HFF-Myc (cell line): Measurements from ENCODE around the gene ANKS1B.

Experiments
- DNase-seq: peaks from one replicate; pipeline ENCODE4 v3.0.0-alpha.2; 2011; ENCODE audit warnings: low read depth; ENCODE audit errors: extremely low read depth
- H3K4me3 ChIP-seq: replicated peaks from 2 replicates; pipeline ENCODE4 v1.5.1; 2011; ENCODE audit warnings: low read depth, mild to moderate bottlenecking, control low read depth, low read length
- CTCF ChIP-seq: IDR thresholded peaks from 2 replicates; pipeline ENCODE4 v1.5.1; 2012; ENCODE audit warnings: mild to moderate bottlenecking, low read depth, low read length, control low read depth; ENCODE audit errors: missing control alignments

ANKS1B gene

GRCh38 chr12:98797200-98797599 is 1187.5 kb downstream of the ANKS1B start:
- H3K4me3 ChIP-seq, result no peak overlapping the region
- no peak for TF ChIP-seq CTCF
- DNase-seq, result no peak

DNA sequence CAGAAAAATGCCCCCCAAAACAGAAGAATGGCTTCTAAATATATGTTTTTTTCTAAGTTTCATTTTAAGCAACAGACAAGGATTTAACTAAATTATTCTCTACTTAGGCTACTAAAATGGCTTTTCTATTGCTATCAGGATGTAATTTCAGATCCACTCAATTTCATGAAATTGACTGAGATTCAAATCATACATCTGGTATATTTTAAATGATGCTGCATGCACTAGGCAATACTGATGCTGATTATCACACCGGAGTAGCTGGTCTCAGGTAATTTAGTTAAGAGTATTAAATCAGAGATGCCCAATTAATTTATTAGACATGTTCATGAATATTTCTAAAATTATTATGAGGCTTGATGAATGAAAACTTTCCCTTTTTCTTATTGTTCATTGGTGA is 1188.0 kb downstream of the ANKS1B start:
- no peak for DNase-seq
- no peak for TF ChIP-seq CTCF
- no peak overlapping the region for H3K4me3 ChIP-seq

DNA sequence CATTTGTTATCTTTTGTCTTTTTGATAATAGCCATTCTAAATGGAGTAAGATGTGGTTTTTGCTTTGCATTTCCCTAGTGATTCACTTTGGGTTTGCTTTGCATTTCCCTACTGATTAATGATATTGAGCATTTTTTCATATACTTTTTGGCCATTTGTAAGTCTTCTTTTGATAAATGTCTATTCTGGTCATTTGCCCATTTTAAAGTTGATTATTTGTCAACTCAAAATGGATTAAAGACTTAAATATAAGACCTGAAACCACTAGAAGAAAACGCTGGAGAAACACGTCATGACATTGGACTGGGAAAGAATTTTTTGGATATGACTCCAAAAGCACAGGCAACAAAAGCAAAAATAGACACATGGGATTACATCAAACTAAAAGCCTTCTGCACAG is 1191.6 kb downstream of the ANKS1B start:
- H3K4me3 ChIP-seq, result no peak overlapping the region
- TF ChIP-seq CTCF, result no peak
- DNase-seq, result no peak

DNA sequence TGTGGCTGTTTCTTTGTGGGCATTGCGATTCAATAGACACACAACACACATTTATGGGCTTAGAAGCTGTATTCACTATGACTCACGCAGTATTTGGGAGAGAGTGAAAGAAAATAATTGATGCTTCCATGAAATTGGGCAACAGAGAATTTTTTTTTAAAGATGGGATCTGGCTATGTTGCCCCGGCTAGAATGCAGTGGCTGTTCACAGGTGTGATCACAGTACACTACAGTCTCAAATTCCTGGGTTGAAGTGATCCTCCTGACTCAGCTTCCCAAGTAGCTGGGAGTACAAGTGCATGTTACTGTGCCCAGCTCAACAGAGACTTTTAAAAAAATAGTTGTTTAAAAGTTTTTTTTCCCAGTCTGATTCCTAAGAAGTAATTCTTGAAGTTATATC is 1193.3 kb downstream of the ANKS1B start:
- TF ChIP-seq CTCF, result no peak
- no peak for DNase-seq
- no peak overlapping the region for H3K4me3 ChIP-seq

- DNase-seq, result no peak
- TF ChIP-seq CTCF, result no peak
- H3K4me3 ChIP-seq, result no peak overlapping the region
Measured at GRCh38 chr12:98788396-98788795, 1196.3 kb downstream of the ANKS1B start.

- no peak for DNase-seq
- no peak overlapping the region for H3K4me3 ChIP-seq
- TF ChIP-seq CTCF, result no peak
Measured at GRCh38 chr12:98786653-98787052, 1198.1 kb downstream of the ANKS1B start.

DNA sequence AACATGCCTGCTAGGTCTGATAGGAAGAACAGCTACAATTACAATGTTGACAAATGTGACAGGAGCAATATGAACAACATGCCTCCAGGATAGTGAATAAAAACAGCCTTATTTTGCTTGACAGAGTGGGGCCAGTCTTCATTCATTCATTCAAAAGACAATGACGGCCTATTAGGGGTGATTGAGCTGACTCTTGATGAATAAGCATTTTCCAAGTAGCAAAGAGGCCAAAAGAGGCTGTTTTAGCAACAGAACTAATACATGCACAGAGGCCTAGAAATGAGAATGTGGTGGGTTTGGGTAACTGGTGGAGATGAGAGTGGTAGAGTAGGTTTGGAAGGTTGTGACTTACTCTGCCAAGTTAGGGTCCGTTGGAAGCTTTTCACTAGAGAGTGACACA is 1201.3 kb downstream of the ANKS1B start:
- no peak for DNase-seq
- no peak for TF ChIP-seq CTCF

More for the DNA sequence above, 1201.3 kb downstream of the ANKS1B start:
- H3K4me3 ChIP-seq, result no peak overlapping the region
